HEK293T (cell line): ENCODE results near the gene SGK2.

Experiments used
- ARNT ChIP-seq: fragments of 450-650 bp; IDR thresholded peaks from 2 replicates; pipeline ENCODE4 v1.6.1; 2017; ENCODE audit warnings: mild to moderate bottlenecking
- TARDBP ChIP-seq: fragments of 450-650 bp; IDR thresholded peaks from 2 replicates; pipeline ENCODE4 v1.6.1; 2016

DNA sequence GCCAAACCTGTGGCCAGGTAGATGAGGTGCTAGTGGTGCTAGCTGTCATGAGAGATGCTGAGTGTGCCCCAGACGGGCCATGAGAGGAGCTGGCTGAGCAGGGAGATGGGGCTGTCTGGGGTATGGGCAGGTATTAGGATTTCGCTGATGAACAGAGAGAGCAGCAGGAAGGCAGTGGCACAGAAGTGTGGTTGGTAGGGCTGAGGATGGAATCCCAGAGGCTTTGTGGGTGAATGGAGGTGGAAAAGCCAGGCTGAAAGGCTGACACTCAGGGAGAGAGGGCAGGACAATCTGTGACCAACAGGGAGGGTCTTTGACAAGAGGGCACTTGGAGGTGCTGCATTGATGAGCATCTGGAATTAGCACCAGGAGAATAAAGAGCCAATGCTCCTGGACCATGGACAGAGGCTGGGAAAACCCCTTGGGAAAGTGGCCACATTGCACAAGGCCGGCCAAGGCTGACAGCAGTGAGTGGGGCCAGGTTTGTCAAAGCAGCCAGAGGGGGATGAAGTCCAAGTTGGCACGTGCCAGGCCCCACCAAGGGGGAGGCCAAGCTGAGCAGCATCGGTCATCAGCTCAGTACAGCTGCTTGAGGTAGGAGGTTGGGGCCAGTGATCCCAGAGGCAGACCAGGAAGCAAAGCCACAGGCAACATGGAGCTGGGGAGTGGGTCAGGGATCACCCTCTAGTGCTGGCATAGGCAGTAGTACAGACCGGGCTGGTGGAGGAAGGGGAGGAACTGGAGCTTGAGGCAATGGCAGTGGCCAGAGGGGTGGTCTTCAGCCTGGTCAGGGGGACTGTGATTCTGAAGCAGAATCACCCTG lies 19.7 kb upstream of the SGK2 start:
- no peak for TF ChIP-seq ARNT
- TF ChIP-seq TARDBP: no peak
